Tibial artery (tissue), 4 donors: Measurements from ENCODE around the gene PRDM16.

ENCODE experiments used
- DNase-seq, 2 donors: peaks; one replicate each; pipeline ENCODE4 v3.0.0-alpha.2; 2019
- H3K27ac ChIP-seq, 2 donors: fragments of 200-600 bp; sonication (generic) in 1 of 2; 1 replicate in 1 of 2; 2 replicates in 1 of 2; pipeline ENCODE4 v1.5.1; 2018 to 2019; ENCODE audit warnings: mild to moderate bottlenecking in 1 of 2
- H3K27me3 ChIP-seq, 2 donors: fragments of 200-600 bp; sonication (generic) in 1 of 2; one replicate each; pipeline versions ENCODE4 v1.5.1 to v1.6.0; 2016 to 2019
- H3K36me3 ChIP-seq, 3 donors: fragments of 200-600 bp; sonication (generic) in 2 of 3; one replicate each; pipeline ENCODE4 v1.5.1; 2016 to 2019; ENCODE audit warnings: mild to moderate bottlenecking in 2 of 3
- H3K4me1 ChIP-seq, 4 donors: fragments of 200-600 bp; sonication (generic) in 2 of 4; 1 replicate in 3 of 4; 2 replicates in 1 of 4; pipeline ENCODE4 v1.5.1; 2016 to 2019
- H3K4me3 ChIP-seq, 2 donors: fragments of 200-600 bp; sonication (generic) in 1 of 2; 1 replicate in 1 of 2; 2 replicates in 1 of 2; pipeline ENCODE4 v1.5.1; 2018 to 2019; ENCODE audit warnings: mild to moderate bottlenecking in 2 of 2
- H3K9me3 ChIP-seq, 3 donors: fragments of 200-600 bp; sonication (generic) in 1 of 3; one replicate each; pipeline ENCODE4 v1.5.1; 2016 to 2019
- intact Hi-C: fragments of 100-400 bp; cut with DNase I; formaldehyde crosslinking; loops from one replicate; pipeline ENCODE4 v1.15.0; 2023; ENCODE audit warnings: low total_unique reads
- TF ChIP-seq, protein P1 (sequence below), 2 experiments: fragments of 200-600 bp in 1 of 2; fragments of 450-650 bp in 1 of 2; IDR thresholded peaks; one replicate each; pipeline ENCODE4 v1.5.1; 2017 to 2019; ENCODE audit warnings: antibody characterized with exemption in 2 of 2, mild to moderate bottlenecking in 1 of 2, moderate library complexity in 1 of 2

The PRDM16 gene

DNA sequence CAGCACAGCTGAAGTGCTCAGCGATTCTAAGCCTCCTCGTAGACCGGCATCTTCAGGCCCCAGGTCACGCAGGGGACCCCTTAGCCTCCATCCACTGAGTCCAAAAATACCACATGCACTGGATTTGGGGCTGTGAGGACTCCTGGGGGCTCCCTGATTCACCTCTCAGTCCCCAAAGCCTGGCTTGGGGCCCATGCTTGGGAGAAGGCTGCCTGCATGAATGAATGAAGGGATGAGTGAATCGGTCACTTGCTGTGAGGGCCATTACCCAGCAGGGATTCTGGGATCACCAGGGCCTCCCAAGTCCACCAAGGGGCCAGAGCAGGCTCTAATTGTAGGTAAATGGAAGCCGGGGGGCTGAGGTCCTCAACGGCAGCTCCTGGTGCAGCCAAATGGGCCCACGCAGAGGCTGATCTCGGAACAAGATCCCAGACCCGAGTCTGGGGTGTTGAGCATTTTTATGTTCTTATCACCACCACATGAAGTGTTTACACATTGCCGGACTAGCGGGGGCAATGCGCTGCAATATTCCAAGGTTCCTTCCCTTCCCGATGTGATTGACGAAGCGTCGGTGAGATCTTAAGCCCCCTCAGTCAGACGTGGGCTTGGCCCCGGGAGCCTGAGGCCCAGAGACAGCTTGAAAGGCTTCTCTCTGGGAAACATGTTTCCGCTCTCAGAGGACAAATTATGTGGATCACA, 371.9 kb downstream of the PRDM16 start:
- no peak overlapping the region for H3K4me3 ChIP-seq
- peaks cover 0 to 4% (median 3%) of the 10 kb centered on the region in 3 donors for H3K9me3 ChIP-seq
- TF ChIP-seq, protein P1, sequence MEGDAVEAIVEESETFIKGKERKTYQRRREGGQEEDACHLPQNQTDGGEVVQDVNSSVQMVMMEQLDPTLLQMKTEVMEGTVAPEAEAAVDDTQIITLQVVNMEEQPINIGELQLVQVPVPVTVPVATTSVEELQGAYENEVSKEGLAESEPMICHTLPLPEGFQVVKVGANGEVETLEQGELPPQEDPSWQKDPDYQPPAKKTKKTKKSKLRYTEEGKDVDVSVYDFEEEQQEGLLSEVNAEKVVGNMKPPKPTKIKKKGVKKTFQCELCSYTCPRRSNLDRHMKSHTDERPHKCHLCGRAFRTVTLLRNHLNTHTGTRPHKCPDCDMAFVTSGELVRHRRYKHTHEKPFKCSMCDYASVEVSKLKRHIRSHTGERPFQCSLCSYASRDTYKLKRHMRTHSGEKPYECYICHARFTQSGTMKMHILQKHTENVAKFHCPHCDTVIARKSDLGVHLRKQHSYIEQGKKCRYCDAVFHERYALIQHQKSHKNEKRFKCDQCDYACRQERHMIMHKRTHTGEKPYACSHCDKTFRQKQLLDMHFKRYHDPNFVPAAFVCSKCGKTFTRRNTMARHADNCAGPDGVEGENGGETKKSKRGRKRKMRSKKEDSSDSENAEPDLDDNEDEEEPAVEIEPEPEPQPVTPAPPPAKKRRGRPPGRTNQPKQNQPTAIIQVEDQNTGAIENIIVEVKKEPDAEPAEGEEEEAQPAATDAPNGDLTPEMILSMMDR (IDR thresholded peaks at IDR 0.05), result no peak
- H3K36me3 ChIP-seq, result peaks cover under 1 to 5% (median 4%) of the 10 kb centered on the region in 3 donors
- intact Hi-C loops, result no loop called here
- no peak overlapping the region for H3K27ac ChIP-seq
- peaks cover 0 to 13% of the 10 kb centered on the region in 2 donors for H3K27me3 ChIP-seq
- H3K4me1 ChIP-seq, result no peaks in the 10 kb centered on the region
- no peak for DNase-seq

DNA sequence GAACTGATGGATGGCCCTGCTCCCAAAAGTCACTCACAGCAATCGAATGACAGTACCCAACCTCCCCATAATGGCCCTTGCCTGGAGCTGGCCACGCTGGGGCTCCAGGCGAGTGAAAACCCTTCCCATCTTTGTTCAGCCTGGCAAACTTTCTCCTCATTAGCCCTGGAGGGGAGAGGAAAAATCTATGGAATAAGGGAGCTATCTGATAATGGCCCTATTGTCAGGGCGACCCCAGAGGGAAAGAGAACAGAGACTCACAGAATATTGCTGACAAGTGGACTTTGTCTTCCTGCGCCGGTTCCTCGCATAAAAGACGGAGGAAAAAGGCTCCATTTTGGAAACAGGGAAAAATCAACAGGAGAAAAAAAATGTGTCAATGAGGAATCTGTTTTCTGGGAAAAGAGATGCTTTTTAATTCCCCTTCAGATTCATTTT, 372.4 kb downstream of the PRDM16 start:
- TF ChIP-seq, protein P1 (IDR thresholded peaks at IDR 0.05), result no peak
- peaks cover 0 to 13% of the 10 kb centered on the region in 2 donors for H3K27me3 ChIP-seq
- no peaks in the 10 kb centered on the region for H3K4me1 ChIP-seq
- H3K4me3 ChIP-seq, result no peak overlapping the region
- no peak for DNase-seq
- peaks cover 0 to 8% (median 4%) of the 10 kb centered on the region in 3 donors for H3K9me3 ChIP-seq
- no peak overlapping the region for H3K27ac ChIP-seq
- intact Hi-C loops, result no loop called here
- H3K36me3 ChIP-seq, result no peaks in the 10 kb centered on the region

DNA sequence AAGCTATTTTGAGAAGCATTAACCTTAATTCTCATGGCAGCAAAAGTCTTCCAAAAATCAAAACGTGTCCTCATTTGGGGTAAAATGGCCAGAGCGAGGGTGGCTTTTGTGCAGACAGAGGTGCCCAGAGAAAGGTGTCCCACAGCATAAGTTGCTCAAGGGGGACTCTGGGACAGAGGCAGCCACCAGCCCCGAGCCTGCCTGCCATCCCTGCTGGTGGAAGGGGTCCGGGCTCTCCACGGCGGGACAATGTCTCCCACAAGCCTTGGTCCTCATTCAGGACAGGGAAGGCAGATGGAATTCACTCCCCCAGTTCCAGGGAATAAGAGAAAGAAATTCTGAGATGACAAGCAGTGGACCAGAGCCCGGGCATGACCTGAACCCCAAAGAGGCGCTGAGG, 372.9 kb downstream of the PRDM16 start:
- DNase-seq, result no peak
- no peak overlapping the region for H3K27ac ChIP-seq
- intact Hi-C loops, result no loop called here

DNA sequence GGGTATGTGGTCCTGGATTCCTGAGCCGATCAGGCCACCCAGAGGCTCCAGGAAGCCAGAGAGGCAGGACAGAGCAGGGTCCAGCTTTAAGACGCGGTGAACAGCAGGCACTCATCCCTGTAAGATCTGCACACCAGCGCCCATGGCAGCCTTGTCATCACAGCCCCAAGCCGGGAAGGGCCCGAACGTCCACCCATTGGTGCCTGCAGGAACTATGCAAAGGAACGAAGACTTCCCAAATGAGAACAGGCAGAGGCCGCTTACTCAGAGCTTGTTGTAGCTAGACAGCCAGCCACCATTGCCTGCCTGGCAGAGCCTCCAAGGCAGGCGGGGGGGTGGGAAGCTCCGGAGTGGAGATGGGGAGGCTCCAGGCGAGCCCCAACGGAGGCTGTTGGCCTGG, 373.3 kb downstream of the PRDM16 start:
- intact Hi-C loops, result no loop called here
- TF ChIP-seq, protein P1 (IDR thresholded peaks at IDR 0.05), result no peak
- Histone ChIP-seq H3K4me1 (no peaks in the 10 kb centered on the region), H3K27me3 (peaks cover 0 to 13% of the 10 kb centered on the region in 2 donors), H3K27ac (no peak overlapping the region), H3K4me3 (no peak overlapping the region), H3K36me3 (no peaks in the 10 kb centered on the region), H3K9me3 (peaks cover 0 to 9% (median 4%) of the 10 kb centered on the region in 3 donors)
- no peak for DNase-seq

More for the DNA sequence above, 372.9 kb downstream of the PRDM16 start:
- no peak overlapping the region for H3K4me3 ChIP-seq
- H3K4me1 ChIP-seq, result no peaks in the 10 kb centered on the region
- TF ChIP-seq, protein P1 (IDR thresholded peaks at IDR 0.05), result no peak
- peaks cover 0 to 9% (median 4%) of the 10 kb centered on the region in 3 donors for H3K9me3 ChIP-seq
- no peaks in the 10 kb centered on the region for H3K36me3 ChIP-seq
- peaks cover 0 to 13% of the 10 kb centered on the region in 2 donors for H3K27me3 ChIP-seq

DNA sequence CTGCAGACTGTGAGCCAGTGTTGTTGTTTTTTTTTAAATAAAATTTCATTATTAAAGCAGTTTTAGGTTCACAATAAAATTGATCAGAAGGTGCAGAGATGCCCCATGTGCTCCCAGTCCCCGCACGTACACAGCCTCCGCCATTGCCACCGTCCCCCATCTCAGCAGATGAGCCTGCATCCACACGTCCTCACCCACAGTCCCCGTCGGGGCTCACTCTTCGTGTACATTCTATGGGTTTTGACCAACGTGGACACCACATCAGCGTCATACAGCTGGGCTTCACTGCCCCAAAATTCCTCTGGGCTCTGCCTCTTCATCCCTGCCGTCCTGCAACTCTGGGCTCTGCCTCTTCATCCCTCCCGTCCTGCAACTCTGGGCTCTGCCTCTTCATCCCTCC, 373.9 kb downstream of the PRDM16 start:
- Histone ChIP-seq H3K9me3 (peaks cover 0 to 9% (median 4%) of the 10 kb centered on the region in 3 donors), H3K4me3 (no peak overlapping the region), H3K27me3 (peaks cover 0 to 13% of the 10 kb centered on the region in 2 donors), H3K4me1 (no peaks in the 10 kb centered on the region), H3K27ac (no peak overlapping the region), H3K36me3 (no peaks in the 10 kb centered on the region)
- TF ChIP-seq, protein P1 (IDR thresholded peaks at IDR 0.05), result no peak
- DNase-seq, result no peak
- intact Hi-C loops, result no loop called here
